Glutamatergic neuron (in vitro differentiated cells): ENCODE data around the gene MAP3K7. TPM values are rescaled to one million over a fixed set of nuclear protein-coding genes. Genes with fewer than 3 reads are reported as not detected.
A peak's percentile ranks its signal among the peaks of the same experiment; 100 is the strongest.

Experiments
- DNase-seq: peaks from one replicate; pipeline ENCODE4 v3.0.0; 2022
- H3K27ac Mint-ChIP-seq: one replicate; pipeline ENCODE4 v1.8.0; 2020; ENCODE audit warnings: mild to moderate bottlenecking, mixed read lengths, inconsistent platforms; ENCODE audit not compliant: unreplicated experiment
- H3K27me3 Mint-ChIP-seq: one replicate; pipeline ENCODE4 v1.8.0; 2020; ENCODE audit warnings: mild to moderate bottlenecking, moderate library complexity, mixed read lengths, inconsistent platforms; ENCODE audit not compliant: unreplicated experiment
- H3K36me3 Mint-ChIP-seq: one replicate; pipeline ENCODE4 v1.8.0; 2020; ENCODE audit warnings: mild to moderate bottlenecking, mixed read lengths, inconsistent platforms; ENCODE audit not compliant: unreplicated experiment
- H3K4me1 Mint-ChIP-seq: one replicate; pipeline ENCODE4 v1.8.0; 2020; ENCODE audit warnings: mild to moderate bottlenecking, low read depth, mixed read lengths, inconsistent platforms; ENCODE audit not compliant: unreplicated experiment
- H3K4me3 Mint-ChIP-seq: one replicate; pipeline ENCODE4 v1.8.0; 2020; ENCODE audit warnings: mild to moderate bottlenecking, mixed read lengths, inconsistent platforms; ENCODE audit not compliant: unreplicated experiment
- H3K9me3 Mint-ChIP-seq: one replicate; pipeline ENCODE4 v1.8.0; 2020; ENCODE audit warnings: mild to moderate bottlenecking, moderate library complexity, mixed read lengths, inconsistent platforms; ENCODE audit not compliant: unreplicated experiment
- CTCF ChIP-seq: fragments of 200-600 bp; sonication (generic); IDR thresholded peaks from one replicate; pipeline ENCODE4 v1.5.0; 2021; ENCODE audit not compliant: partially characterized antibody, unreplicated experiment
- total RNA-seq: library from RNA; stranded (reverse); fragmentation: NEBNext Ultra II Directional; extraction: Animal tissue kit (Norgen Biotek cat#: 25700); gene quantifications from one replicate; pipeline ENCODE4 v1.2.1, GENCODE V29; 2021; ENCODE audit not compliant: unreplicated experiment

The MAP3K7 gene
- total RNA-seq, 1 donor from 2014 or later, result 39.4 TPM

- H3K9me3 Mint-ChIP-seq, result no peaks in the 10 kb centered on the region
- H3K4me1 Mint-ChIP-seq, result peaks cover 14% of the 10 kb centered on the region
- DNase-seq, result peak; percentile 39
- H3K27me3 Mint-ChIP-seq, result no peaks in the 10 kb centered on the region
- H3K36me3 Mint-ChIP-seq, result no peaks in the 10 kb centered on the region
- no peak overlapping the region for H3K4me3 Mint-ChIP-seq
- no peak for TF ChIP-seq CTCF
- H3K27ac Mint-ChIP-seq, result no peak overlapping the region
Measured at GRCh38 chr6:90547079-90547478, 39.8 kb downstream of the MAP3K7 start.

GRCh38 chr6:90545448-90545847 lies 41.4 kb downstream of the MAP3K7 start:
- Mint-ChIP-seq H3K36me3 (no peaks in the 10 kb centered on the region), H3K27ac (no peak overlapping the region), H3K4me3 (no peak overlapping the region), H3K4me1 (peaks cover 14% of the 10 kb centered on the region), H3K9me3 (no peaks in the 10 kb centered on the region), H3K27me3 (no peaks in the 10 kb centered on the region)
- no peak for DNase-seq
- no peak for TF ChIP-seq CTCF

GRCh38 chr6:90544741-90545140 lies 42.1 kb downstream of the MAP3K7 start:
- no peak for DNase-seq
- Mint-ChIP-seq H3K4me3 (no peak overlapping the region), H3K27me3 (no peaks in the 10 kb centered on the region), H3K36me3 (no peaks in the 10 kb centered on the region), H3K9me3 (no peaks in the 10 kb centered on the region), H3K27ac (no peak overlapping the region), H3K4me1 (peaks cover 14% of the 10 kb centered on the region)
- no peak for TF ChIP-seq CTCF

GRCh38 chr6:90544081-90544480 lies 42.8 kb downstream of the MAP3K7 start:
- TF ChIP-seq CTCF, result no peak
- Mint-ChIP-seq H3K27ac (no peak overlapping the region), H3K9me3 (no peaks in the 10 kb centered on the region), H3K27me3 (no peaks in the 10 kb centered on the region), H3K4me3 (no peak overlapping the region), H3K36me3 (no peaks in the 10 kb centered on the region), H3K4me1 (peaks cover 11% of the 10 kb centered on the region)
- no peak for DNase-seq

GRCh38 chr6:90541221-90541620 lies 45.7 kb downstream of the MAP3K7 start:
- Mint-ChIP-seq H3K36me3 (no peaks in the 10 kb centered on the region), H3K27ac (no peak overlapping the region), H3K4me1 (peaks cover 15% of the 10 kb centered on the region), H3K27me3 (no peaks in the 10 kb centered on the region), H3K4me3 (no peak overlapping the region), H3K9me3 (no peaks in the 10 kb centered on the region)
- DNase-seq, result no peak
- TF ChIP-seq CTCF, result no peak
